22Rv1 (cell line): ENCODE data around the gene GFPT1.

Source experiments
- ZFX ChIP-seq: fragments of 450-650 bp; IDR thresholded peaks from 2 replicates; pipeline ENCODE4 v1.6.1; 2017; ENCODE audit warnings: antibody characterized with exemption, borderline replicate concordance
- TF ChIP-seq, protein P1 (sequence below): fragments of 450-650 bp; IDR thresholded peaks from 2 replicates; pipeline ENCODE4 v1.5.1; 2017; ENCODE audit warnings: mild to moderate bottlenecking

DNA sequence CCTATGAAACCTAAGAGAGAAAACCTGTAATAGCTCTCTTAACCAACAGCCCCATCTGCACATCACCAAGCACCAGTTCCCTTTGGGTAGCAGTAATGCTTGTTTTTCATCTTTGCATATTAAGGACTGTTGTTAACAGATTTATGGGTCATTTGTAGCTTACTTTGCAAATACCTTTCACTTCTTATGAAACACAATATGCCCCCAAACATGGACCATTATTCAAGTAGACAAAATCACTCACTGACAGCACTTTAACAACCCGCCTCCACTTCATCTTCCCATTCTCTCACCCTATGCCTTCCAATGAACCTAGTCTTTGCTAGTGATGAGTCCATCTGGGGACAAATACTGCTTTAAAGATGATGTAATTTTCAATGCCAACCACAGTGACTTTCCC is 64.4 kb downstream of the GFPT1 start:
- TF ChIP-seq, protein P1, sequence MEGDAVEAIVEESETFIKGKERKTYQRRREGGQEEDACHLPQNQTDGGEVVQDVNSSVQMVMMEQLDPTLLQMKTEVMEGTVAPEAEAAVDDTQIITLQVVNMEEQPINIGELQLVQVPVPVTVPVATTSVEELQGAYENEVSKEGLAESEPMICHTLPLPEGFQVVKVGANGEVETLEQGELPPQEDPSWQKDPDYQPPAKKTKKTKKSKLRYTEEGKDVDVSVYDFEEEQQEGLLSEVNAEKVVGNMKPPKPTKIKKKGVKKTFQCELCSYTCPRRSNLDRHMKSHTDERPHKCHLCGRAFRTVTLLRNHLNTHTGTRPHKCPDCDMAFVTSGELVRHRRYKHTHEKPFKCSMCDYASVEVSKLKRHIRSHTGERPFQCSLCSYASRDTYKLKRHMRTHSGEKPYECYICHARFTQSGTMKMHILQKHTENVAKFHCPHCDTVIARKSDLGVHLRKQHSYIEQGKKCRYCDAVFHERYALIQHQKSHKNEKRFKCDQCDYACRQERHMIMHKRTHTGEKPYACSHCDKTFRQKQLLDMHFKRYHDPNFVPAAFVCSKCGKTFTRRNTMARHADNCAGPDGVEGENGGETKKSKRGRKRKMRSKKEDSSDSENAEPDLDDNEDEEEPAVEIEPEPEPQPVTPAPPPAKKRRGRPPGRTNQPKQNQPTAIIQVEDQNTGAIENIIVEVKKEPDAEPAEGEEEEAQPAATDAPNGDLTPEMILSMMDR = no peak
- no peak for TF ChIP-seq ZFX
